Keratinocyte (primary cell): Measurements from ENCODE around the gene KLHDC7A.

Experiments
- EZH2 ChIP-seq: IDR thresholded peaks from one replicate; pipeline ENCODE4 v1.6.1; 2012; ENCODE audit warnings: inconsistent platforms, mild to moderate bottlenecking, low read length, moderate library complexity
- TF ChIP-seq, protein P1 (sequence below), 3 experiments: IDR thresholded peaks in 1 of 3; conservative IDR thresholded peaks in 1 of 3; optimal IDR thresholded peaks in 1 of 3; 2 replicates in 2 of 3; 3 replicates in 1 of 3; pipeline versions ENCODE3 to v1.5.1; 2011; ENCODE audit warnings: low read length in 3 of 3, mild to moderate bottlenecking in 3 of 3, moderate library complexity in 2 of 3, control low read depth in 1 of 3, inconsistent platforms in 1 of 3; ENCODE audit not compliant: insufficient read depth in 2 of 3; ENCODE audit errors: extremely low read depth in 1 of 3

DNA sequence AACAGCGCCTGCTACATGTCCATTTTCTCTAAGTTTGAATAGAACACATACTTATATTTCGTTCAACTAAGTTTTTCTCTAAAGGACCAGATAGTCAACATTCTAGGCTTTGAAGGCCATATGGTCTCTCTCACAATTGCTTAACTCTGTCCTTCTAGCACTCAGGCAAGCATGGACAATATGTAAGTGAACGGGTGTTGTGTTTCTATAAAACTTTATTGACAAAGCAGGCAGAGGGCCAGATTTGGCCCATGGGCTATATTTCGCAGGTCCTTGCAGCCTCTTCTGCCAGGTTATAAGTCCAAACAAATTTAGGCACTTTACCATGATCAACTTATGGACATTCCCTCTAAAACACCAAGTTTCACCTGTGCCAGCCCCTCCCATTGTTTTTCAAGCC is 21.1 kb downstream of the KLHDC7A start:
- TF ChIP-seq, protein P1, sequence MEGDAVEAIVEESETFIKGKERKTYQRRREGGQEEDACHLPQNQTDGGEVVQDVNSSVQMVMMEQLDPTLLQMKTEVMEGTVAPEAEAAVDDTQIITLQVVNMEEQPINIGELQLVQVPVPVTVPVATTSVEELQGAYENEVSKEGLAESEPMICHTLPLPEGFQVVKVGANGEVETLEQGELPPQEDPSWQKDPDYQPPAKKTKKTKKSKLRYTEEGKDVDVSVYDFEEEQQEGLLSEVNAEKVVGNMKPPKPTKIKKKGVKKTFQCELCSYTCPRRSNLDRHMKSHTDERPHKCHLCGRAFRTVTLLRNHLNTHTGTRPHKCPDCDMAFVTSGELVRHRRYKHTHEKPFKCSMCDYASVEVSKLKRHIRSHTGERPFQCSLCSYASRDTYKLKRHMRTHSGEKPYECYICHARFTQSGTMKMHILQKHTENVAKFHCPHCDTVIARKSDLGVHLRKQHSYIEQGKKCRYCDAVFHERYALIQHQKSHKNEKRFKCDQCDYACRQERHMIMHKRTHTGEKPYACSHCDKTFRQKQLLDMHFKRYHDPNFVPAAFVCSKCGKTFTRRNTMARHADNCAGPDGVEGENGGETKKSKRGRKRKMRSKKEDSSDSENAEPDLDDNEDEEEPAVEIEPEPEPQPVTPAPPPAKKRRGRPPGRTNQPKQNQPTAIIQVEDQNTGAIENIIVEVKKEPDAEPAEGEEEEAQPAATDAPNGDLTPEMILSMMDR (optimal IDR thresholded peaks at IDR 0.05 in 1 of 3, IDR thresholded peaks at IDR 0.05 in 1 of 3, conservative IDR thresholded peaks at IDR 0.05 in 1 of 3; ENCODE audit: extremely low read depth in 1 of 3, insufficient read depth in 2 of 3, low read length in 3 of 3) = no peak
- no peak for TF ChIP-seq EZH2
